Activated B cell treated with CpG ODN at 0.5 μM for 24 hours (primary cell): Measurements from ENCODE around the gene RYR2. TPM values are rescaled to one million over a fixed set of nuclear protein-coding genes. Genes with fewer than 3 reads are reported as not detected.

Experiments
- ATAC-seq: fragments of 200-7000 bp; cut with Tn5 transposase; one replicate; pipeline ENCODE4 v1.10.0; 2021; ENCODE audit warnings: low read depth, mild to moderate bottlenecking, moderate library complexity
- CTCF ChIA-PET: fragments of 350-600 bp; sonication (Branson Sonifier 250); formaldehyde crosslinking; loops from one replicate; lab custom pipeline; 2021; ENCODE audit warnings: antibody characterized with exemption; lab: Charles Lee
- POLR2A ChIA-PET: fragments of 350-600 bp; sonication (Branson Sonifier 250); formaldehyde crosslinking; loops from one replicate; lab custom pipeline; 2021; ENCODE audit warnings: antibody characterized with exemption; lab: Charles Lee
- DNase-seq: peaks from one replicate; pipeline ENCODE4 v3.0.0; 2022
- H3K27ac Mint-ChIP-seq: one replicate; pipeline ENCODE4 v1.8.0; 2020; ENCODE audit warnings: mixed read lengths
- H3K27me3 Mint-ChIP-seq: one replicate; pipeline ENCODE4 v1.8.0; 2021; ENCODE audit warnings: mixed read lengths
- H3K36me3 Mint-ChIP-seq: one replicate; pipeline ENCODE4 v1.8.0; 2021; ENCODE audit warnings: low read depth, mixed read lengths
- H3K4me1 Mint-ChIP-seq: one replicate; pipeline ENCODE4 v1.8.0; 2021; ENCODE audit warnings: mixed read lengths
- H3K4me3 Mint-ChIP-seq: one replicate; pipeline ENCODE4 v1.8.0; 2020; ENCODE audit warnings: mild to moderate bottlenecking, mixed read lengths
- H3K9me3 Mint-ChIP-seq: one replicate; pipeline ENCODE4 v1.8.0; 2020; ENCODE audit warnings: mixed read lengths
- CTCF ChIP-seq: fragments of 200-600 bp; IDR thresholded peaks from one replicate; pipeline ENCODE4 v1.8.0; 2022; ENCODE audit warnings: antibody characterized with exemption, mild to moderate bottlenecking
- intact Hi-C: fragments of 100-400 bp; cut with micrococcal nuclease; formaldehyde crosslinking; loops from one replicate; pipeline ENCODE4 v1.15.1; 2024
- total RNA-seq: library from RNA; stranded (reverse); gene quantifications from 2 replicates; pipeline ENCODE4 v1.2.3, GENCODE V29; 2022

Gene RYR2
- total RNA-seq, 1 donor from 2014 or later: not detected

GRCh38 chr1:237205400-237206064, 163.5 kb downstream of the RYR2 start:
- POLR2A ChIA-PET: no interaction called here
- CTCF ChIA-PET: no interaction called here
- Mint-ChIP-seq H3K9me3 (no peaks in the 10 kb centered on the region), H3K4me3 (no peak overlapping the region), H3K27me3 (no peaks in the 10 kb centered on the region), H3K36me3 (no peaks in the 10 kb centered on the region), H3K4me1 (no peaks in the 10 kb centered on the region), H3K27ac (no peak overlapping the region)
- TF ChIP-seq CTCF: no peak
- intact Hi-C loops: no loop called here
- ATAC-seq: no peak
- DNase-seq: no peak

DNA sequence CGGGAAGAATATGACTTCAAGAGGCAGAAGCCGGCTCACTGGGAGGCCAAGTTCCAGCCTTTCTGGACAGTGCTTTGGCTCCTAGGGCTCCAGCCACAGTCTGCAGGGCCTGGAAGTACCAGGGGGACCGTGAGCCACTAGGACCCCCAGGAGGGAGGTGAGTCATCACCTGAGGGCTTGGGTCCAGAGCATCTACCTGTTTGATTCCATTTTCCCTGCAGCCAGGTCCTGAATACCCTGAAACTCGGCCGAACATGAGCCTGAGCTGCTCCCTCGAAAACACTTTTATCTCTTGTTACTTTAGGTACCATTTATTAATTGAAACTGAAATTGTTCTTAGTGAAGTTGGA, 164.1 kb downstream of the RYR2 start:
- Mint-ChIP-seq H3K9me3 (no peaks in the 10 kb centered on the region), H3K4me3 (no peak overlapping the region), H3K36me3 (no peaks in the 10 kb centered on the region), H3K4me1 (no peaks in the 10 kb centered on the region), H3K27ac (no peak overlapping the region), H3K27me3 (no peaks in the 10 kb centered on the region)
- no peak for DNase-seq
- CTCF ChIA-PET: no interaction called here
- intact Hi-C loops: no loop called here
- TF ChIP-seq CTCF: no peak
- ATAC-seq: no peak
- POLR2A ChIA-PET: no interaction called here

- H3K4me1 Mint-ChIP-seq: no peaks in the 10 kb centered on the region
- ATAC-seq (no peak), DNase-seq (no peak)
- intact Hi-C loops: no loop called here
- H3K4me3 Mint-ChIP-seq: no peak overlapping the region
- ChIA-PET POLR2A (no interaction called here), CTCF (no interaction called here)
- no peak overlapping the region for H3K27ac Mint-ChIP-seq
- H3K9me3 Mint-ChIP-seq: no peaks in the 10 kb centered on the region
- TF ChIP-seq CTCF: no peak
- no peaks in the 10 kb centered on the region for H3K36me3 Mint-ChIP-seq
- no peaks in the 10 kb centered on the region for H3K27me3 Mint-ChIP-seq
These were observed 169.0 kb downstream of the RYR2 start for GRCh38 chr1:237211031-237211430.

- Mint-ChIP-seq H3K36me3 (no peaks in the 10 kb centered on the region), H3K9me3 (no peaks in the 10 kb centered on the region), H3K4me3 (no peak overlapping the region), H3K27me3 (no peaks in the 10 kb centered on the region), H3K27ac (no peak overlapping the region), H3K4me1 (no peaks in the 10 kb centered on the region)
- CTCF ChIA-PET: no interaction called here
- POLR2A ChIA-PET: no interaction called here
- intact Hi-C loops: no loop called here
- no peak for TF ChIP-seq CTCF
- ATAC-seq: no peak
- DNase-seq: no peak
These were observed 169.6 kb downstream of the RYR2 start for GRCh38 chr1:237211540-237211939.

GRCh38 chr1:237219751-237220642, 178.0 kb downstream of the RYR2 start:
- H3K27ac Mint-ChIP-seq: no peak overlapping the region
- no peak overlapping the region for H3K4me3 Mint-ChIP-seq
- no peak for TF ChIP-seq CTCF

More at GRCh38 chr1:237219751-237220642, 178.0 kb downstream of the RYR2 start:
- Mint-ChIP-seq H3K36me3 (no peaks in the 10 kb centered on the region), H3K27me3 (no peaks in the 10 kb centered on the region), H3K4me1 (no peaks in the 10 kb centered on the region), H3K9me3 (no peaks in the 10 kb centered on the region)
- POLR2A ChIA-PET: no interaction called here
- no peak for DNase-seq
- CTCF ChIA-PET: no interaction called here
- ATAC-seq: no peak
- intact Hi-C loops: no loop called here
